SK-N-SH (cell line): ENCODE measurements around the gene PTAFR. TPM values are rescaled to one million over a fixed set of nuclear protein-coding genes. Genes with fewer than 3 reads are reported as not detected.

Experiments
- CTCF ChIA-PET: fragments of 300-600, 350-600 bp; formaldehyde crosslinking; extraction: SDS; loops from one replicate; lab custom pipeline; 2021; lab: Yijun Ruan, JAX
- POLR2A ChIA-PET: fragments of 350-600 bp; sonication (Branson Sonifier 250); formaldehyde crosslinking; extraction: SDS; loops from one replicate; lab custom pipeline; 2020; ENCODE audit warnings: antibody characterized with exemption, inconsistent platforms; lab: Yijun Ruan, JAX
- DNase-seq: peaks from one replicate; pipeline ENCODE4 v3.0.0; 2012
- H2AFZ ChIP-seq: fragments of 200-600 bp; sonication (generic); 2 replicates; pipeline ENCODE4 v1.8.1; 2016; ENCODE audit warnings: antibody characterized with exemption, mild to moderate bottlenecking, low read depth
- H3F3A ChIP-seq: fragments of 200-600 bp; sonication (generic); replicated peaks from 2 replicates; pipeline ENCODE3; 2016; ENCODE audit warnings: antibody characterized with exemption, mild to moderate bottlenecking; ENCODE audit not compliant: insufficient read depth
- H3K27ac ChIP-seq, 2 experiments: fragments of 200-500 bp in 1 of 2; fragments of 200-600 bp in 1 of 2; sonication (Bioruptor generic) in 1 of 2; sonication (generic), shearing (Covaris generic) in 1 of 2; 2 replicates each; pipeline versions ENCODE4 v1.5.1 to v1.6.1; 2014 to 2016; ENCODE audit warnings: low read depth in 2 of 2, inconsistent platforms in 1 of 2, low read length in 1 of 2, mild to moderate bottlenecking in 1 of 2, mixed read lengths in 1 of 2
- H3K27me3 ChIP-seq: fragments of 200-600 bp; sonication (generic), shearing (Covaris generic); 2 replicates; pipeline ENCODE4 v1.6.1; 2016; ENCODE audit warnings: mixed run types; ENCODE audit not compliant: insufficient read depth
- H3K36me3 ChIP-seq, 2 experiments: fragments of 200-500 bp in 1 of 2; fragments of 200-600 bp in 1 of 2; sonication (Bioruptor generic) in 1 of 2; sonication (generic) in 1 of 2; replicated peaks in 1 of 2; 2 replicates each; pipeline versions ENCODE3 to v1.5.1; 2014 to 2016; ENCODE audit warnings: low read length in 1 of 2, mild to moderate bottlenecking in 1 of 2; ENCODE audit not compliant: insufficient read depth in 2 of 2, control insufficient read depth in 1 of 2
- H3K4me1 ChIP-seq, 2 experiments: fragments of 200-500 bp in 1 of 2; fragments of 200-600 bp in 1 of 2; sonication (Bioruptor generic) in 1 of 2; sonication (generic), shearing (Covaris generic) in 1 of 2; 2 replicates each; pipeline versions ENCODE4 v1.5.1 to v1.6.1; 2014 to 2016; ENCODE audit warnings: low read depth in 1 of 2, low read length in 1 of 2, mixed run types in 1 of 2; ENCODE audit not compliant: insufficient read depth in 2 of 2, control insufficient read depth in 1 of 2
- H3K4me2 ChIP-seq: fragments of 200-600 bp; sonication (generic), shearing (Covaris generic); 2 replicates; pipeline ENCODE4 v1.6.1; 2017; ENCODE audit warnings: mixed run types
- H3K4me3 ChIP-seq, 2 experiments: fragments of 200-500 bp in 1 of 2; fragments of 200-600 bp in 1 of 2; sonication (Bioruptor generic) in 1 of 2; sonication (generic), shearing (Covaris generic) in 1 of 2; 2 replicates each; pipeline versions ENCODE4 v1.5.1 to v1.8.1; 2014 to 2016; ENCODE audit warnings: low read depth in 2 of 2, inconsistent platforms in 1 of 2, low read length in 1 of 2, mild to moderate bottlenecking in 1 of 2, mixed read lengths in 1 of 2, moderate library complexity in 1 of 2
- H3K79me2 ChIP-seq: fragments of 200-600 bp; sonication (generic); 2 replicates; pipeline ENCODE4 v1.8.1; 2017; ENCODE audit warnings: mild to moderate bottlenecking; ENCODE audit not compliant: insufficient read depth
- H3K9ac ChIP-seq: fragments of 200-600 bp; sonication (generic); 2 replicates; pipeline ENCODE4 v1.6.1; 2017; ENCODE audit warnings: mixed run types
- H3K9me2 ChIP-seq: fragments of 200-600 bp; sonication (generic); 2 replicates; pipeline ENCODE4 v1.6.1; 2017; ENCODE audit warnings: mixed run types
- H3K9me3 ChIP-seq: fragments of 200-600 bp; sonication (generic); 2 replicates; pipeline ENCODE4 v1.6.1; 2017; ENCODE audit warnings: mixed run types, mild to moderate bottlenecking, moderate library complexity
- H4K20me1 ChIP-seq: fragments of 200-600 bp; sonication (generic); 2 replicates; pipeline ENCODE4 v1.6.1; 2017; ENCODE audit warnings: mild to moderate bottlenecking, mixed run types; ENCODE audit not compliant: insufficient read depth
- EZH2phosphoT487 ChIP-seq: fragments of 200-600 bp; sonication (generic); IDR thresholded peaks from 2 replicates; pipeline ENCODE4 v1.6.1; 2017; ENCODE audit warnings: low read depth, mixed run types, mild to moderate bottlenecking, antibody characterized with exemption, moderate library complexity, borderline replicate concordance
- FOXM1 ChIP-seq: IDR thresholded peaks from 2 replicates; pipeline ENCODE4 v1.4.0; 2012; ENCODE audit warnings: low read depth, mild to moderate bottlenecking
- GABPA ChIP-seq: IDR thresholded peaks from 2 replicates; pipeline ENCODE4 v1.4.0; 2012; ENCODE audit warnings: low read depth, mild to moderate bottlenecking
- GATA2 ChIP-seq: sonication (generic); formaldehyde crosslinking; IDR thresholded peaks from 2 replicates; pipeline ENCODE4 v1.5.0; 2020; ENCODE audit warnings: mild to moderate bottlenecking, missing genetic modification reagents
- JUND ChIP-seq: IDR thresholded peaks from 2 replicates; pipeline ENCODE4 v1.4.0; 2012
- MEF2A ChIP-seq: IDR thresholded peaks from 2 replicates; pipeline ENCODE4 v1.4.0; 2012; ENCODE audit warnings: low read depth, borderline replicate concordance
- NFIC ChIP-seq: IDR thresholded peaks from 2 replicates; pipeline ENCODE4 v1.4.0; 2012; ENCODE audit warnings: borderline replicate concordance
- POLR2AphosphoS5 ChIP-seq: IDR thresholded peaks from 2 replicates; pipeline ENCODE4 v1.6.1; 2012; ENCODE audit warnings: low read depth, low read length
- RCOR1 ChIP-seq: fragments of 150-350 bp; IDR thresholded peaks from 2 replicates; pipeline ENCODE4 v1.6.1; 2017; ENCODE audit warnings: antibody characterized with exemption, low read length
- RXRA ChIP-seq: IDR thresholded peaks from 2 replicates; pipeline ENCODE4 v1.4.0; 2012; ENCODE audit warnings: low read depth, mild to moderate bottlenecking, borderline replicate concordance
- TEAD4 ChIP-seq: IDR thresholded peaks from 2 replicates; pipeline ENCODE4 v1.4.0; 2012; ENCODE audit warnings: mild to moderate bottlenecking, borderline replicate concordance; ENCODE audit not compliant: insufficient read depth
- whole genome bisulfite sequencing: methylation state at CpG from one replicate; pipeline ENCODE4 v1.1.6; 2017; ENCODE audit warnings: low lambda C conversion rate; 5-methylcytosine and 5-hydroxymethylcytosine counted together
- polyA plus RNA-seq, 3 experiments: library from polyadenylated mRNA; depleted of rRNA; stranded (reverse); fragments of >200 nt; gene quantifications; 2 replicates each; pipeline ENCODE4 v1.2.3, GENCODE V29; 2012
- TF ChIP-seq, protein P1 (sequence below): IDR thresholded peaks from 2 replicates; pipeline ENCODE4 v1.4.0; 2012; ENCODE audit warnings: low read depth, borderline replicate concordance

PTAFR gene
- polyA plus RNA-seq, 1 of the 3 experiments (the other 2 are of a cell fraction) = 0.05 TPM

GRCh38 chr1:28193701-28194161 lies 17.2 kb upstream of the PTAFR start:
- DNase-seq = no peak
- H3K27me3 ChIP-seq = no peaks in the 10 kb centered on the region
- no peaks in the 10 kb centered on the region for H3K79me2 ChIP-seq
- H3K4me2 ChIP-seq = no peak overlapping the region
- ChIA-PET CTCF (interaction anchor here (0.8 to 1.5 kb wide), 3 partner anchors 16 to 335 kb away, joined by 3 to 4 read pairs (median 3); no protein-coding TSS in a partner anchor), POLR2A (no interaction called here)
- H3K4me1 ChIP-seq = no peaks in the 10 kb centered on the region
- H3K36me3 ChIP-seq = peaks cover 2 to 10% of the 10 kb centered on the region in 2 experiments
- no peak overlapping the region for H3K4me3 ChIP-seq
- no peak overlapping the region for H3K27ac ChIP-seq
- H2AFZ ChIP-seq = no peak overlapping the region
- WGBS = 93% methylated on average over 2 of the region's 8 CpGs
- H4K20me1 ChIP-seq = no peaks in the 10 kb centered on the region
- H3K9ac ChIP-seq = no peak overlapping the region
- TF ChIP-seq RCOR1 (no peak), GATA2 (no peak), POLR2AphosphoS5 (no peak), TEAD4 (no peak), JUND (no peak), FOXM1 (no peak), GABPA (no peak), EZH2phosphoT487 (no peak), RXRA (no peak), MEF2A (no peak)
- TF ChIP-seq, protein P1, sequence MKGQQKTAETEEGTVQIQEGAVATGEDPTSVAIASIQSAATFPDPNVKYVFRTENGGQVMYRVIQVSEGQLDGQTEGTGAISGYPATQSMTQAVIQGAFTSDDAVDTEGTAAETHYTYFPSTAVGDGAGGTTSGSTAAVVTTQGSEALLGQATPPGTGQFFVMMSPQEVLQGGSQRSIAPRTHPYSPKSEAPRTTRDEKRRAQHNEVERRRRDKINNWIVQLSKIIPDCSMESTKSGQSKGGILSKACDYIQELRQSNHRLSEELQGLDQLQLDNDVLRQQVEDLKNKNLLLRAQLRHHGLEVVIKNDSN = no peak
- H3K9me3 ChIP-seq = no peaks in the 10 kb centered on the region
- H3F3A ChIP-seq = no peaks in the 10 kb centered on the region
- H3K9me2 ChIP-seq = no peaks in the 10 kb centered on the region

DNA sequence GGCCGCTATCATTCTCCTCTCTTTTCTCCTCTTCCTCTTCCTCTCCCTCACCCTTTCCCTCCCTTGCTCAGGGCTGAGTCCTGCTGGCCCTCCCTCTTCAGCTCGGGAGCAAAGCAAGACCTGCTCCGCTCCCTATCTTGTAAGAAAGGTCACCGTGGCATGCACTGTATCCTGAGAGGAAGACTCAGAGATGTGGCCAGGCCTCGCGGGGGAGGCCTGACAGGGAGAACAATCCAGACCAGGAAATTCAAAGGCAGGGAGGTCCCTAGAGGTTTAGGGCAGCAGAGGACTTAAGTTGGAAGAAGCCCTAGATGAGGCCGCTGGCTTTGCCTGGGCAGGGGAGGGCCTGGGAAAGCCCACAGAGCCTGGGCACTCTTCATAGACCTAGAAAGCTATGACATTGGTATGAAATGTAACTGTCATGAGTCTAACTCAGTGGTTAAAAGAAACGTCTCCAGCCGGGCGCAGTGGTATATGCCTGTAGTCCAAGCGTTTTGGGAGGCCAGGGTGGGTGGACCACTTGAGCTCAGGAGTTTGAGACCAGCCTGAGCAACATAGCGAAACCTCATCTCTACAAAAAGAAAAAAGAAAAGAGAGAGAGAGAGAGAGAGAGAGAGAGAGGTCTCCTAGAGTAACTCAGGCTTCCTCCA lies 14.6 kb upstream of the PTAFR start:
- POLR2A ChIA-PET = no interaction called here
- 90% methylated on average over 12 of the region's 12 CpGs for WGBS
- H3K4me2 ChIP-seq = no peak overlapping the region

More for the DNA sequence above, 14.6 kb upstream of the PTAFR start:
- TF ChIP-seq, protein P1 = no peak
- TF ChIP-seq NFIC = no peak
- Histone ChIP-seq H3K36me3 (no peaks in the 10 kb centered on the region), H3K9me3 (no peaks in the 10 kb centered on the region), H3F3A (no peaks in the 10 kb centered on the region), H3K4me3 (no peak overlapping the region), H3K9ac (no peak overlapping the region), H2AFZ (peak overlapping the region; percentile 21), H3K9me2 (no peaks in the 10 kb centered on the region), H4K20me1 (no peaks in the 10 kb centered on the region), H3K4me1 (no peaks in the 10 kb centered on the region), H3K27me3 (no peaks in the 10 kb centered on the region), H3K79me2 (no peaks in the 10 kb centered on the region), H3K27ac (no peak overlapping the region)
- DNase-seq = no peak
- CTCF ChIA-PET = interaction anchor here (2.6 kb wide), 1 partner anchor 100 kb away, joined by 7 read pairs; no protein-coding TSS in a partner anchor
